Stomach (tissue), 19 donors: ENCODE measurements around the gene DYRK4. TPM values are rescaled to one million over a fixed set of nuclear protein-coding genes. Genes with fewer than 3 reads are reported as not detected.
"Not testable (repeated sequence)": the region's sequence is repeated elsewhere in the genome, so short reads cannot be mapped to it uniquely, and the experiment has no call there.

Source experiments
- DNase-seq, 2 donors: peaks; one replicate each; pipeline versions ENCODE4 v3.0.0 to v3.0.0-alpha.2; 2013 to 2019
- H3K27ac ChIP-seq, 5 donors: fragments of 200-600 bp in 4 of 5; sonication (generic) in 4 of 5; one replicate each; pipeline ENCODE4 v1.5.1; 2013 to 2019; ENCODE audit warnings: mild to moderate bottlenecking in 1 of 5, moderate library complexity in 1 of 5
- H3K27me3 ChIP-seq, 3 donors: fragments of 200-600 bp; sonication (generic); one replicate each; pipeline ENCODE4 v1.5.1; 2017 to 2019; ENCODE audit warnings: mixed run types in 1 of 3
- H3K36me3 ChIP-seq, 4 donors: fragments of 200-600 bp; sonication (generic); 1 replicate in 3 of 4; 2 replicates in 1 of 4; pipeline ENCODE4 v1.5.1; 2016 to 2019
- H3K4me1 ChIP-seq, 4 donors: fragments of 200-600 bp; sonication (generic); one replicate each; pipeline ENCODE4 v1.5.1; 2016 to 2019
- H3K4me3 ChIP-seq, 4 donors: fragments of 200-600 bp; sonication (generic) in 3 of 4; one replicate each; pipeline ENCODE4 v1.5.1; 2016 to 2019; ENCODE audit warnings: mild to moderate bottlenecking in 1 of 4
- H3K9me3 ChIP-seq, 4 donors: fragments of 200-600 bp; sonication (generic); one replicate each; pipeline ENCODE4 v1.5.1; 2016 to 2019
- CTCF ChIP-seq, 7 experiments: fragments of 450-650 bp in 4 of 7; fragments of 200-600 bp in 3 of 7; sonication (generic) in 3 of 7; IDR thresholded peaks; one replicate each; pipeline ENCODE4 v1.5.1; 2016 to 2019; ENCODE audit warnings: antibody characterized with exemption in 7 of 7, control low read depth in 2 of 7, mild to moderate bottlenecking in 1 of 7
- EP300 ChIP-seq: sonication (generic); formaldehyde crosslinking; IDR thresholded peaks from one replicate; pipeline ENCODE4 v1.6.1; 2017; ENCODE audit warnings: antibody characterized with exemption
- POLR2A ChIP-seq, 4 donors: fragments of 450-650 bp; IDR thresholded peaks; one replicate each; pipeline ENCODE4 v1.6.1; 2016; ENCODE audit warnings: antibody characterized with exemption in 4 of 4, control low read depth in 2 of 4, mild to moderate bottlenecking in 1 of 4, moderate library complexity in 1 of 4
- POLR2AphosphoS5 ChIP-seq, 3 donors: sonication (generic); formaldehyde crosslinking; IDR thresholded peaks; one replicate each; pipeline ENCODE4 v1.6.1; 2016; ENCODE audit warnings: antibody characterized with exemption in 3 of 3
- WGBS, 5 donors: extraction: QIAGEN DNeasy Blood & Tissue Kit in 3 of 5; methylation state at CpG; one replicate each; pipeline versions ENCODE4 v1.1.5 to v1.1.7; 2013 to 2018; 5-methylcytosine and 5-hydroxymethylcytosine counted together
- intact Hi-C: fragments of 100-400 bp; cut with DNase I; formaldehyde crosslinking; loops from one replicate; pipeline ENCODE4 v1.15.1; 2023; ENCODE audit warnings: low total_unique reads
- long read RNA-seq, 10 donors: transcript quantifications; one replicate each; lab custom pipeline, GENCODE V29; 2026
- polyA plus RNA-seq, 3 donors: library from polyadenylated mRNA; stranded (reverse); fragments of 200-250 nt; gene quantifications; one replicate each; pipeline ENCODE4 v1.2.3, GENCODE V29; 2013
- total RNA-seq, 5 donors: library from RNA; depleted of rRNA; stranded (reverse); fragments of >200 nt; gene quantifications; one replicate each; pipeline versions ENCODE4 v1.1.0 to v1.2.3, GENCODE V29; 2014 to 2016
- donor health status: healthy with polysubstance abuse.
- donor health status: Bipolar disorder and iron deficiency.
- donor health status: healthy.

The DYRK4 gene
- total RNA-seq (10 to 100 TPM in 4 of 5 donors, not detected in 1; 16.5 to 34.8 (median 23.6) TPM), polyA plus RNA-seq (10 to 100 TPM; 29.0 to 41.0 (median 37.0) TPM)
- long read RNA-seq, donor 1, partial matches to known transcripts = 0 of 4 reads
- long read RNA-seq, donor 1, other reads (novel, unspliced or antisense) = 0 of 4 reads
- long read RNA-seq, donor 2, partial matches to known transcripts = 0 of 3 reads
- long read RNA-seq, donor 2, other reads (novel, unspliced or antisense) = 0 of 3 reads
- long read RNA-seq, donor 3, partial matches to known transcripts = 0 of 1 reads
- long read RNA-seq, donor 3, other reads (novel, unspliced or antisense) = 0 of 1 reads
- long read RNA-seq, donor 4 = 0 reads
- long read RNA-seq, donor 5, partial matches to known transcripts = 0 of 5 reads
- long read RNA-seq, donor 5, other reads (novel, unspliced or antisense) = 0 of 5 reads
- long read RNA-seq, donor 6, partial matches to known transcripts = 5 of 17 reads
- long read RNA-seq, donor 6, other reads (novel, unspliced or antisense) = 7 of 17 reads
- long read RNA-seq, donor 7, partial matches to known transcripts = 6 of 9 reads
- long read RNA-seq, donor 7, other reads (novel, unspliced or antisense) = 0 of 9 reads
- long read RNA-seq, donor 8, partial matches to known transcripts = 7 of 10 reads
- long read RNA-seq, donor 8, other reads (novel, unspliced or antisense) = 0 of 10 reads
- long read RNA-seq, donor 9, partial matches to known transcripts = 0 of 4 reads
- long read RNA-seq, donor 9, other reads (novel, unspliced or antisense) = 0 of 4 reads
- long read RNA-seq, donor 10, partial matches to known transcripts = 6 of 8 reads
- long read RNA-seq, donor 10, other reads (novel, unspliced or antisense) = 0 of 8 reads

- peaks cover 0 to 6% (median 0%) of the 10 kb centered on the region in 3 donors for H3K27me3 ChIP-seq
- intact Hi-C loops = no loop called here
- H3K27ac ChIP-seq = peak within 1 kb of the TSS in 2 of 5 donors; percentile 33 to 35
- H3K9me3 ChIP-seq = no peaks in the 10 kb centered on the region
- 7 to 23% (median 10%) methylated on average over 33 to 44 of the region's 44 CpGs for WGBS, 5 donors
- H3K36me3 ChIP-seq = no peaks in the 10 kb centered on the region
- peaks cover 0 to 13% (median 10%) of the 10 kb centered on the region in 4 donors for H3K4me1 ChIP-seq
- TF ChIP-seq EP300 (no peak), CTCF (IDR thresholded peaks at IDR 0.05) (no peak), POLR2AphosphoS5 (IDR thresholded peaks at IDR 0.05) (peak in 1 of 3 donors; percentile 29), POLR2A (IDR thresholded peaks at IDR 0.05) (no peak)
- H3K4me3 ChIP-seq = peak within 1 kb of the TSS; percentile 32 to 43 (median 38)
- peak; percentile 81 to 95 for DNase-seq
Observed at GRCh38 chr12:4562034-4562657, at the start of gene DYRK4. DYRK4 (plus strand) TSS chr12:4562208; CDS start chr12:4562246, 38 bp downstream.

DNA sequence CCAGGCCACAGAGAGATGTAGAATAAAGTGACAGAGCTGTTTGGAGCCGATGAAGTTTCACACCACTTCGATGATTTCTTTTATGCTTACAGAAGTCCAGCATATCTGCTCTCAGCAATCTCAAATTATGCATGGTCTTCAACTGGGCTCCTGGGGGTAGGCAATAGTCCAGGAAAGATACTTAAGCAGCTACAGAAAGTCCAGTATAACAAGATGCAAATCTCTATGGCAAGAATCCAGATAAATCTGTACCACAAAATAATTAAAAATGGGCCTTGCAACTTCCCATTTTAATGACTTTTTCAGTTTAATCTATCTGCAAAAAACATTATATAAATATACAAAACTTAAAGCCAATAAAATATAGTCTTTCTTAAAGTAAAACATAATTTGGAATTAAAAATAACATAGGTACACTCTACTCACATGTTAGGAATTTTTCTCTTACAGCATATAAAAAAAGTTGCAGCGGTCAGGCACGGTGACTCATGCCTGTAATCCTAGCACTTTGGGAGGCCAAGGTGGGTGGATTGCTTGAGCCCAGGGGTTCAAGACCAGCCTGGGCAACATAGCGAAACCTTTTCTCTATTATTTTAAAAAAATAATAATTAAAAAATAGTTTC is 43.8 kb upstream of the DYRK4 start:
- intact Hi-C loops = no loop called here
- no peak for DNase-seq
- no peak overlapping the region for H3K4me3 ChIP-seq
- H3K27me3 ChIP-seq = no peaks in the 10 kb centered on the region
- H3K4me1 ChIP-seq = no peaks in the 10 kb centered on the region
- TF ChIP-seq POLR2AphosphoS5 (IDR thresholded peaks at IDR 0.05) (no peak), EP300 (no peak), POLR2A (IDR thresholded peaks at IDR 0.05) (no peak), CTCF (IDR thresholded peaks at IDR 0.05) (no peak)
- H3K9me3 ChIP-seq = no peaks in the 10 kb centered on the region
- peaks cover 7 to 71% (median 64%) of the 10 kb centered on the region in 4 donors for H3K36me3 ChIP-seq
- WGBS, 5 donors = 84 to 92% (median 89%) methylated on average over 5 of the region's 5 CpGs
- no peak overlapping the region for H3K27ac ChIP-seq

DNA sequence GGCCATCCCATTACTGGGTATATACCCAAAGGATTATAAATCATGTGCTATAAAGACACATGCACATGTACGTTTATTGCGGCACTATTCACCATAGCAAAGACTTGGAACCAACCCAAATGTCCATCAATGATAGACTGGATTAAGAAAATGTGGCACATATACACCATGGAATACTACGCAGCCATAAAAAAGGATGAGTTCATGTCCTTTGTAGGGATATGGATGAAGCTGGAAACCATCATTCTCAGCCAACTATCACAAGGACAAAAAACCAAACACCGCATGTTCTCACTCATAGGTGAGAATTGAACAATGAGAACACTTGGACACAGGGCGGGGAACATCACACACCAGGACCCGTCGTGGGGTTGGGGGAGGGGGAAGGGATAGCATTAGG is 38.6 kb upstream of the DYRK4 start:
- intact Hi-C loops, H3K4me1 ChIP-seq, DNase-seq, H3K4me3 ChIP-seq, H3K27me3 ChIP-seq, H3K27ac ChIP-seq, H3K9me3 ChIP-seq: not testable (repeated sequence)
- 93 to 99% (median 98%) methylated on average over 7 of the region's 7 CpGs for WGBS, 5 donors
- H3K36me3 ChIP-seq = peaks cover 4 to 81% (median 72%) of the 10 kb centered on the region in 4 donors

- no peak overlapping the region for H3K4me3 ChIP-seq
- 95 to 99% (median 99%) methylated on average over 2 of the region's 2 CpGs for WGBS, 5 donors
- peak in 1 of 2 donors; percentile 7 for DNase-seq
- no peak overlapping the region for H3K27ac ChIP-seq
- no peaks in the 10 kb centered on the region for H3K4me1 ChIP-seq
- TF ChIP-seq POLR2A (IDR thresholded peaks at IDR 0.05) = no peak
- TF ChIP-seq CTCF (IDR thresholded peaks at IDR 0.05) = peak in 4 of 7 experiments; percentile 27 to 59 (median 48)
- H3K9me3 ChIP-seq = no peaks in the 10 kb centered on the region
- intact Hi-C loops = no loop called here
- H3K27me3 ChIP-seq = no peaks in the 10 kb centered on the region
- H3K36me3 ChIP-seq = peaks cover 4 to 81% (median 80%) of the 10 kb centered on the region in 4 donors
Observed at GRCh38 chr12:4526923-4527546, 35.0 kb upstream of the DYRK4 start.
